ENCODE results near the gene SLC8B1.

The SLC8B1 gene

GRCh38 chr12:113261847-113262470 lies 73.0 kb downstream of the SLC8B1 start:
- no peak for DNase-seq
- H3K9me3 Mint-ChIP-seq, result no peaks in the 10 kb centered on the region
- no peaks in the 10 kb centered on the region for H3K27me3 Mint-ChIP-seq (ENCODE audit: low read depth, poor library complexity)
- H3K4me3 Mint-ChIP-seq, result no peak overlapping the region
- peaks cover 7% of the 10 kb centered on the region for H3K36me3 Mint-ChIP-seq (ENCODE audit: low read depth)
- no peak for TF ChIP-seq CTCF (IDR thresholded peaks at IDR 0.05)
- H3K27ac Mint-ChIP-seq, result no peak overlapping the region
- peaks cover 45% of the 10 kb centered on the region for H3K4me1 Mint-ChIP-seq

GRCh38 chr12:113260636-113261300 lies 74.1 kb downstream of the SLC8B1 start:
- no peak for DNase-seq
- peaks cover under 1% of the 10 kb centered on the region for H3K36me3 Mint-ChIP-seq (ENCODE audit: low read depth)
- H3K4me1 Mint-ChIP-seq, result peaks cover 45% of the 10 kb centered on the region
- no peak overlapping the region for H3K27ac Mint-ChIP-seq
- H3K4me3 Mint-ChIP-seq, result no peak overlapping the region
- TF ChIP-seq CTCF (IDR thresholded peaks at IDR 0.05), result no peak
- H3K9me3 Mint-ChIP-seq, result no peaks in the 10 kb centered on the region
- H3K27me3 Mint-ChIP-seq (ENCODE audit: low read depth, poor library complexity), result no peaks in the 10 kb centered on the region

- no peaks in the 10 kb centered on the region for H3K9me3 Mint-ChIP-seq
- H3K27me3 Mint-ChIP-seq (ENCODE audit: low read depth, poor library complexity), result no peaks in the 10 kb centered on the region
- H3K4me1 Mint-ChIP-seq, result peaks cover 45% of the 10 kb centered on the region
- DNase-seq, result no peak
- no peaks in the 10 kb centered on the region for H3K36me3 Mint-ChIP-seq (ENCODE audit: low read depth)
- TF ChIP-seq CTCF (IDR thresholded peaks at IDR 0.05), result no peak
- no peak overlapping the region for H3K27ac Mint-ChIP-seq
- H3K4me3 Mint-ChIP-seq, result no peak overlapping the region
These were observed 74.8 kb downstream of the SLC8B1 start for GRCh38 chr12:113260127-113260526.

- peaks cover 14% of the 10 kb centered on the region for H3K9me3 Mint-ChIP-seq
- H3K36me3 Mint-ChIP-seq (ENCODE audit: low read depth), result peaks cover 19% of the 10 kb centered on the region
- H3K4me1 Mint-ChIP-seq, result peaks cover 38% of the 10 kb centered on the region
- no peak for DNase-seq
- TF ChIP-seq CTCF (IDR thresholded peaks at IDR 0.05), result no peak
- H3K27ac Mint-ChIP-seq, result no peak overlapping the region
- no peak overlapping the region for H3K4me3 Mint-ChIP-seq
- H3K27me3 Mint-ChIP-seq (ENCODE audit: low read depth, poor library complexity), result no peaks in the 10 kb centered on the region
These were observed 77.3 kb downstream of the SLC8B1 start for GRCh38 chr12:113257564-113257963.

- no peak overlapping the region for H3K27ac Mint-ChIP-seq
- DNase-seq, result no peak
- TF ChIP-seq CTCF (IDR thresholded peaks at IDR 0.05), result no peak
- no peaks in the 10 kb centered on the region for H3K27me3 Mint-ChIP-seq (ENCODE audit: low read depth, poor library complexity)
- peaks cover 14% of the 10 kb centered on the region for H3K9me3 Mint-ChIP-seq
- peaks cover 22% of the 10 kb centered on the region for H3K4me1 Mint-ChIP-seq
- peaks cover 30% of the 10 kb centered on the region for H3K36me3 Mint-ChIP-seq (ENCODE audit: low read depth)
- no peak overlapping the region for H3K4me3 Mint-ChIP-seq
These were observed 80.6 kb downstream of the SLC8B1 start for GRCh38 chr12:113254298-113254697.

Data from nephron progenitor cell (in vitro differentiated cells).